Dendritic cell treated with granulocyte-macrophage colony-stimulating factor and Interleukin-4, amounts not matched to agents 40 ng/mL and 50 ng/mL, for 4 days (primary cell): ENCODE data around the gene IFT74.

Source experiments
- H3K27ac Mint-ChIP-seq: one replicate; pipeline ENCODE4 v1.8.0; 2022; ENCODE audit warnings: mild to moderate bottlenecking, mixed read lengths
- H3K27me3 Mint-ChIP-seq: one replicate; pipeline ENCODE4 v1.8.0; 2022; ENCODE audit warnings: mild to moderate bottlenecking, mixed read lengths
- H3K36me3 Mint-ChIP-seq: one replicate; pipeline ENCODE4 v1.8.0; 2022; ENCODE audit warnings: low read depth, mixed read lengths
- H3K4me1 Mint-ChIP-seq: one replicate; pipeline ENCODE4 v1.8.0; 2022; ENCODE audit warnings: low read depth, mixed read lengths
- H3K4me3 Mint-ChIP-seq: one replicate; pipeline ENCODE4 v1.8.0; 2022; ENCODE audit warnings: mild to moderate bottlenecking, moderate library complexity, mixed read lengths
- H3K9me3 Mint-ChIP-seq: one replicate; pipeline ENCODE4 v1.8.0; 2022; ENCODE audit warnings: mixed read lengths
- intact Hi-C: fragments of 100-400 bp; cut with micrococcal nuclease; formaldehyde crosslinking; loops from one replicate; pipeline ENCODE4 v1.15.0; 2022

Gene IFT74

GRCh38 chr9:27107241-27107640 is 151.0 kb downstream of the IFT74 start:
- Mint-ChIP-seq H3K27ac (no peak overlapping the region), H3K9me3 (no peaks in the 10 kb centered on the region), H3K27me3 (no peaks in the 10 kb centered on the region), H3K4me3 (no peak overlapping the region), H3K4me1 (no peaks in the 10 kb centered on the region), H3K36me3 (no peaks in the 10 kb centered on the region)
- intact Hi-C loops = no loop called here

GRCh38 chr9:27108981-27109541 is 152.8 kb downstream of the IFT74 start, which contains the start of gene TEK:
Gene TEK (plus strand): TSS chr9:27109225. CDS start chr9:27109591, 366 bp downstream.
- Mint-ChIP-seq H3K27me3 (no peaks in the 10 kb centered on the region), H3K9me3 (no peaks in the 10 kb centered on the region), H3K4me1 (no peaks in the 10 kb centered on the region)

GRCh38 chr9:27109621-27110020 is 153.4 kb downstream of the IFT74 start:
- no peaks in the 10 kb centered on the region for H3K9me3 Mint-ChIP-seq
- no peaks in the 10 kb centered on the region for H3K4me1 Mint-ChIP-seq
- H3K36me3 Mint-ChIP-seq = no peaks in the 10 kb centered on the region
- H3K27me3 Mint-ChIP-seq = no peaks in the 10 kb centered on the region
- intact Hi-C loops = no loop called here
- H3K4me3 Mint-ChIP-seq = no peak overlapping the region
- H3K27ac Mint-ChIP-seq = no peak overlapping the region

More at GRCh38 chr9:27108981-27109541, 152.8 kb downstream of the IFT74 start, which contains the start of gene TEK:
- intact Hi-C loops = no loop called here
- Mint-ChIP-seq H3K36me3 (no peaks in the 10 kb centered on the region), H3K4me3 (no peak within 1 kb of the TSS), H3K27ac (no peak within 1 kb of the TSS)

GRCh38 chr9:27110181-27110580 is 154.0 kb downstream of the IFT74 start:
- no peaks in the 10 kb centered on the region for H3K9me3 Mint-ChIP-seq
- intact Hi-C loops = no loop called here
- H3K4me3 Mint-ChIP-seq = no peak overlapping the region
- no peaks in the 10 kb centered on the region for H3K4me1 Mint-ChIP-seq
- H3K27ac Mint-ChIP-seq = no peak overlapping the region
- H3K27me3 Mint-ChIP-seq = no peaks in the 10 kb centered on the region
- no peaks in the 10 kb centered on the region for H3K36me3 Mint-ChIP-seq

- intact Hi-C loops = no loop called here
- Mint-ChIP-seq H3K4me3 (no peak overlapping the region), H3K36me3 (no peaks in the 10 kb centered on the region), H3K27ac (no peak overlapping the region), H3K27me3 (no peaks in the 10 kb centered on the region), H3K4me1 (no peaks in the 10 kb centered on the region), H3K9me3 (no peaks in the 10 kb centered on the region)
Observed at GRCh38 chr9:27112235-27112634, 156.0 kb downstream of the IFT74 start.
